Skeletal muscle cell (primary cell): ENCODE data around the gene POP5.
A peak's percentile ranks its signal among the peaks of the same experiment; 100 is the strongest.
"Not testable (repeated sequence)": the region's sequence is repeated elsewhere in the genome, so short reads cannot be mapped to it uniquely, and the experiment has no call there.

ENCODE experiments used
- DNase-seq: peaks from one replicate; pipeline ENCODE4 v3.0.0-alpha.2; 2010; ENCODE audit warnings: low read depth
- H3K4me3 ChIP-seq: 2 replicates; pipeline ENCODE4 v1.5.1; 2011; ENCODE audit warnings: low read depth, mild to moderate bottlenecking, control low read depth, low read length, moderate library complexity

POP5 gene

DNA sequence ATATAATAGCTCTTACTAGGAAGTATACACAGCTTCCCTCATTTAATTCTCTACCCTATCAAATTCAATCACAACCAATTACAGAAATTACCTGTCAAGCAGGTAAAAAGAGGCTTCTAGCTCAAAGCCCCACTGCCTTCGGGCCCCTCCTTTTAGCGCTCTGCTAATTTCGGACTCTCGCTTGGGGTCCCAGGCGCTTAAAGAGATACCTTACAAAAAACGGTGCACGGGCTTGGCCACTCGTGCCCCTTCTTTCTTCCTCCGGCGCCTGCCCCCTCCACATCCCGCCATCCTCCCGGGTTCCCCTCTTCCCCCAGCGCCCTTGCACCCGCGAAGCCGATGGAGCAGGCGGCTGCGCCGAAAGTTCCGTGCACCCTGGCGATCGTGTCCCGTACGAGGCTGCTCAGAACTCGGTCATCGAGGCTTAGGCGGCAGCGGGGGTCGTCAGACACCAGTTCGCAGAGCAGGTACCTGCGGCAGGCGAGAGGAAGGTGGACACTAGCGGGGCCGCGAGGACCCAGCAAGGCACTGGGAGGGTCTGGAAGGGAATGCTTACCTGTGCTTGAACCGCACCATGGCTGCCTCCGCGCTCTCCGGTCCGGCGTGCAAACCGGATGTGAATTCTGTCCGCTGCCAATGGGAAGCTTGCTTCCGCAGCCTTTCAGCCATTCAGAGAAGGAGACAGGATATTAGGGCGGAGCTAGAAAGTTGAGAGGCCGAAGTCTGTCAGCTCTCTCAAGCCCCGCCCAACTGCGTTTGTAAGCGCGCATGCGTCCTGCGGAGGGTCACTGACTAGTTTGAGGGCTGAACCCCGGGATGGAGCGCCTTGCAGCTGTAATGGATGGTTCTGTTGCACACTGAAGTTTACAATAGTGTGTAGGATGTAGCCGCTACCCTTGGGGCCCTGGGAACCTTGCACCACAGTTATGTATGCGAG, at the start of gene POP5:
POP5 (minus strand) TSS at position 616 of the 937 bp plus-strand sequence; CDS start at position 576, 40 bp downstream.
- H3K4me3 ChIP-seq = peak within 1 kb of the TSS; percentile 95
- DNase-seq = peak; percentile 90

DNA sequence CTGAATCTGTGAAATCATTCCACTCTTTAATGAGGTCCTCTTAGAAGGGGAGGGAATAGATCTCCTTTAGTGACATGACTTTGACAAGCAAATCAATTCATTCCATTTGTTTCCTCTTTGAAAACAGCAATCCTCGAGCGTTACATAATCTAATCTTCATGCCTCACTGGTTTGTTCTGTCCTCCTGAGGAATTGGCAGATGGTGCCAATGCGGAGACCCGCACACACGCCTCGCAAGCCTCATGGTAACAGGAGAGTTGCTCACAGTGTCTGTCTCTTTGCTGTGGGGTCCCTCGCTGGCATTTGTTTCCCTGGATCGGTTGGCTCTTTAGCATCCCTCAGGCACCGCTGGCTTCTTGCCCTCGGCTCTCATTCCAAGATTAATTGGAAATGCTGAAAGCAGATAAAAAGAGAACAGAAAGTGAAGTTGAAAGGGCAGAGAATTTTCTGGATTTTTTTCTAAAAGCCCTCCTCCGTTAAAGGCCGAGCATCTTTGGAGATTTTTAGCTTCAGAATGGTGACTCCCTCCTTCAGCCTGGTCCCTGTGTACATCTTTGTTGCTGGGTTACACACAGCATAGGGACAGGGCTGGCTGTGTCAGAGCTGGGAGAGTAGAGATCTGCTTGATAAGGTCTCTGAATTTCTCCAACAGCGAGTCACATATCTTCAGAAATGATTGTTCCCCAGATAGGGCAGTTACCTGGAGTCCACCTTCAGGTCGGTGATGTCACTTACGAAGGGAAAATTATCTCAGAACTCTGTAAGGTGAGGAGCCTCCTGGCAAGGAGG, 49.1 kb upstream of the POP5 start:
- no peak for DNase-seq
- H3K4me3 ChIP-seq = no peak overlapping the region

DNA sequence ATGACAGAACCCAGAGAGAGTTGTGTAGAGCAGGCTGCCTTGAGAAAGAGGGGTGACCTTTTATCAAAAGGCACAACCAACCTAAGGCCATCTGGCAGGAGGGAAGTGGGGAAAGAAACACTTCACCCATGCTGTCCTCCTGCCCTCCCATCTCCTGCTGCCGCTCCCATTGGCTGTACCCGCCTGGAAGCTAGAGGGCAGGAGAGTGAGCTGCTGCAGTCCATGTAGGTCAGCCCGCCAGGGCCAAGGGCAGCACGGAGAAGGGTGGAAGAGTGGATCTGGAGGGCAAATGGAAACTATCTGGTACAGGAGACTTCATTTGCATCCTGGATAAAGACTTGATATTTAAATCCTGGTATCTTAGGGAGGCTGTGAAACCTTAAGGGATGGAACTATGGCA, 47.7 kb upstream of the POP5 start:
- H3K4me3 ChIP-seq = no peak overlapping the region
- no peak for DNase-seq

GRCh38 chr12:120625557-120626419, 44.6 kb upstream of the POP5 start:
- no peak for DNase-seq
- H3K4me3 ChIP-seq = no peak overlapping the region

- no peak overlapping the region for H3K4me3 ChIP-seq
- no peak for DNase-seq
Observed at GRCh38 chr12:120620624-120621023, 39.4 kb upstream of the POP5 start.

GRCh38 chr12:120618954-120619615, 37.9 kb upstream of the POP5 start:
- no peak overlapping the region for H3K4me3 ChIP-seq
- DNase-seq = no peak

DNA sequence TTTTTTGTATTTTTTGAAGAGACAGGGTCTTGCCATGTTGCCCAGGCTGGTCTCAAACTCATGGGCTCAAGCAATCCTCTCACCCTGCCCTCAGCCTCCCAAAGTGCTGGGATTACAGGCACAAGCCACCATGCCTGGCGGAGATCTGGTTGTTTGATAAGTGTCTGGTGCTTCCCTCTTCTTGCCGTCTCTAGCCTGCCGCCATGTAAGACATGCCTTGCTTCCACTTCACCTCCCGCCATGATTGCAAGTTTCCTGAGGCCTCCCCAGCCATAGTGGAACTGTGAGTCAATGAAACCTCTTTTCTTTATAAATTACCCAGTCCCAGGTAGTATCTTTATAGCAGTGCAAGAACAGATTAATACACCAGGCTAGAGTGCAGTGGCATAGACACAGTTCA, 36.6 kb upstream of the POP5 start:
- H3K4me3 ChIP-seq, DNase-seq: not testable (repeated sequence)

DNA sequence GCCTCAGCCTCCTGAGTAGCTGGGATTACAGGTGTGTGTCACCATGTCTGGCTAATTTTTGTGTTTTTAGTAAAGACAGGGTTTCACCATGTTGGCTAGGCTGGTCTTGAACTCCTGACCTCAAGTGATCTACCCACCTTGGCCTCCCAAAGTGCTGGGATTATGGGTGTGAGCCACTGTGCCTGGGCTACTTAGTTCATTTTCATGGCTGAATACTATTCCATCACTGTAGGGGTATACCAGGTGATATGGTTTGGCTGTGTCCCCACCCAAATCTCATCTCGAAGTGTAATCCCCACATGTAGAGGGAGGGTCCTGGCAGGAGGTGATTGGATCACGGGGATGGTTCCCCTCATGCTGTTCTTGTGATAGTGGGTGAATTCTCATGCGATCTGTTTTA, 36.0 kb upstream of the POP5 start:
- not testable (repeated sequence) for DNase-seq, H3K4me3 ChIP-seq

GRCh38 chr12:120614848-120615247, 33.6 kb upstream of the POP5 start:
- DNase-seq = no peak

DNA sequence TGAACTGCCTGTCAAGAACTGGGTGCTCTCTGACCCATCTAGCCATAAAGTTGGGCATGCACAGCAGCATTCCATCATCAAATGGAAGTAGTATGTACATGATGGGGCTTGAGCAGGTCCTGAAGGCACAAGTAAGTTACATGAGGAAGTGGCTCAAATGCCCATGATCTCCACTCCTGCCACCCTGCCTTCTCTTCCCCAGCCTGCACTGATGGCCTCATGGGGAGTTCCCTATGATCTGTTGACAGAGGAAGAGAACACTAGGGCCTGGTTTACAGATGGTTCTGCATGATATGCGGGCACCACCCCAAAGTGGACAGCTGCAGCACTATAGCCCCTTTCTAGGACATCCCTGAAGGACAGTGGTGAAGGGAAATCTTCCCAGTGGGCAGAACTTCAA, 30.3 kb upstream of the POP5 start:
- not testable (repeated sequence) for DNase-seq, H3K4me3 ChIP-seq

More at GRCh38 chr12:120614848-120615247, 33.6 kb upstream of the POP5 start:
- no peak overlapping the region for H3K4me3 ChIP-seq

DNA sequence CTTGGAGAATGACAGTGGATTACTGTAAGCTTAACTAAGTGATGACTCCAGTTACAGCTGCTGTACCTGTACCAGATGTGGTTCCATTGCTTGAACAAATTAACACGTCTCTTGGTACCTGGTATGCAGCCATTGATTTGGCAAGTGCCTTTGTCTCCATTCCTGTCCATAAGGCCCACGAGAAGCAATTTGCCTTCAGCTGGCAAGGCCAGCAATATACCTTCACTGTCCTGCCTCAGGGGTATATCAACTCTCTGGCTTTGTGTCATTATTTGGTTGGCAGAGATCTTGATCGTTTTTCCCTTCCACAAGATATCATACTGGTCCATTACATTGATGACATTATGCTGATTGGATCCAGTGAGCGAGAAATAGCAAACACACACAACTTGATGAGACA, 29.4 kb upstream of the POP5 start:
- H3K4me3 ChIP-seq = no peak overlapping the region
- no peak for DNase-seq

- H3K4me3 ChIP-seq, DNase-seq: not testable (repeated sequence)
Observed at GRCh38 chr12:120602416-120602815, 21.2 kb upstream of the POP5 start.

- no peak for DNase-seq
Observed at GRCh38 chr12:120599672-120600552, 18.7 kb upstream of the POP5 start.

GRCh38 chr12:120598674-120599463, 17.7 kb upstream of the POP5 start:
- DNase-seq = no peak

More at GRCh38 chr12:120599672-120600552, 18.7 kb upstream of the POP5 start:
- H3K4me3 ChIP-seq = no peak overlapping the region

GRCh38 chr12:120597861-120598260, 16.7 kb upstream of the POP5 start:
- DNase-seq = no peak
- no peak overlapping the region for H3K4me3 ChIP-seq

More at GRCh38 chr12:120598674-120599463, 17.7 kb upstream of the POP5 start:
- H3K4me3 ChIP-seq = no peak overlapping the region

DNA sequence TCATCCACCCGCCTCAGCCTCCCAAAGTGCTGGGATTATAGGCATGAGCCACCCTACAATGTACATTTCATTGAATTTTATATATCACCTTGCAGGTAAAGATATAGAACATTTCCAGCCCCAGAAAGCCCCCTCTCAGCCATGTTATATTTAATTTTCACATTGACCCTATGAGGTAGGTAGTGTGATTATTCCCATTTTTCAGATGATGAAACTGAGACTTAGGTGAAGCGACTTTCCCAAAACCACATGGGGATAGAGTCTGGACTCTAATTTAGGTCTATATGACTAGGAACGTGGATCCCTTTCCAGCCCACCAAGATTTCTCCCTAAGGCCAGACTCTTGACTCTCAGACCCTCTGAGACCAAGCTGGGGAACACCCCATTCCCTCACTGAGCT, 15.7 kb upstream of the POP5 start:
- no peak overlapping the region for H3K4me3 ChIP-seq
- DNase-seq = no peak
